Fibroblast of skin of back (primary cell): ENCODE data around the gene MUC22. TPM values are rescaled to one million over a fixed set of nuclear protein-coding genes. Genes with fewer than 3 reads are reported as not detected.
A peak's percentile ranks its signal among the peaks of the same experiment; 100 is the strongest.
"Not testable (repeated sequence)": the region's sequence is repeated elsewhere in the genome, so short reads cannot be mapped to it uniquely, and the experiment has no call there.

Experiments used
- DNase-seq: peaks from one replicate; pipeline ENCODE4 v3.0.0-alpha.2; 2013
- polyA plus RNA-seq, 2 experiments: library from polyadenylated mRNA; unstranded; fragments of 120-200 nt; gene quantifications; one replicate each; pipeline ENCODE4 v1.2.1, GENCODE V29; 2013; ENCODE audit not compliant: insufficient read length in 2 of 2

The MUC22 gene
- polyA plus RNA-seq (2013, experiment 1 of 2; ENCODE audit: insufficient read length) = not detected
- polyA plus RNA-seq (2013, experiment 2 of 2; ENCODE audit: insufficient read length) = not detected

DNA sequence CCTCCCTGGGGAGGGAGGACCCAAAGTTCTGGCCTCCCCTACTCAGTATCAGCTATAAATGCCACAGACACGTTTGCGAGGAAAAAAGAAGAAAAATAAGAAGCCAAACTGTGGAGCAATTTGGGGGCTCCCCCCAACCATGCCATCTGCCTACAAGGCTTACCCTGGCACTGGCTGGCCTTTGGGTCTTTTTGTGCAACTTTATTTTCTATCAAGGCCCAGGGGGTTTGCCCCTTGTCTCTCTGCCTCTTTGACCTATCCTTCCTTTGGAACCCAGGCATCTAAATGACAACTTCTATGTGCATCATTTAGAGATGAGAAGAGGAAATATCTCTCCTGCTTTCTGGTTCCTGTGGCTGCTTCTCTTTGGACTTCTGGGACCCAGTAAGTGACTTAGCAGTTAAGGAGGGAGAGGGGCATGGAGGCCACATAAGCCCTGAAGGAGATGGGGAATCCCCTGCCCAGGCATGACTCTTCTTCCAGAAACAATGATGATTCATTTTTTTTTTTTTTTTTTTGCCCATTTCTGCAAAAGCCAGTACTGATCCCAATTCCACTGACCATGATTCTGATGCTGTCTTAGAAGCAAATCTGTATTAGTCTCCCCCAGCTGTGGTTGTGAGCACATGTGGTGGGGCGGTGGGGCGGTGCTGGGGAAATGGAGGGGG, at the start of gene MUC22:
TSS of gene MUC22 (plus strand) at position 82 of the 668 bp plus-strand sequence. CDS start at position 315, 233 bp downstream.
- peak; percentile 53 for DNase-seq

DNA sequence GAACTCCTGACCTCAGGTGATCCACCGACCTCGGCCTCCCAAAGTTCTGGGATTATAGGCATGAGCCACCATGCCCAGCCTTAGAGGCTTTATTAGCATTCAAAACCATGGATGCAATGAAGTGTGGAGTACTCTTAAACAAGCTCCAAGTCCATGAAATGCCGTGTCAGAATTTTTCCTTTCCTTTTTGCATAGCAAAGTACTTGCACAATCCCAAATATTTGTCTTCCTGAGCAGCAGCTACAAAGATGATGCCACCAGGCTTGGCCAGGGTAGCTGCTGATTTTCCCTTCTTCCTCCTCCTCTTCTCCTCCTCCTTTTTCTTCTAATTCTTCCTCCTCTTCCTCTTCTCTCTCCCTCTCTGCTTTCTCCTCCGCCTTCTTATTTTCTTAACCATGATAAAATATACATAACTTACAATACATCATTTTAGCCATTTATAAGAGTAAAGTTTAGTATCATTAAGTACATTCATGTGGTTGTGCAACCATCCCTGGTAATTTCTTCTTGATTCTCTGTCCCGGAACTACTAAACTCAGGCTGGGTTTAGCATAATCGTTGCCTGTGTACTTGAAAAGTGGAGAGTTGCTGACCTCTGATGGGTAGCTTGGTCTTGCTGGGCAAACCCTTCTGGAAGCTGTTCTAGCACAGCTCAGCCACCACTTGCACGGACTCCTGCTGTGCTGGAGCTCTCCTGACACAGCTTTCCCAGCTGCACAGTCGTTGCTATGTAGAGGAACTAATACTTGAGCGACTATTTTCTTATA, 49.2 kb upstream of the MUC22 start:
- no peak for DNase-seq

DNA sequence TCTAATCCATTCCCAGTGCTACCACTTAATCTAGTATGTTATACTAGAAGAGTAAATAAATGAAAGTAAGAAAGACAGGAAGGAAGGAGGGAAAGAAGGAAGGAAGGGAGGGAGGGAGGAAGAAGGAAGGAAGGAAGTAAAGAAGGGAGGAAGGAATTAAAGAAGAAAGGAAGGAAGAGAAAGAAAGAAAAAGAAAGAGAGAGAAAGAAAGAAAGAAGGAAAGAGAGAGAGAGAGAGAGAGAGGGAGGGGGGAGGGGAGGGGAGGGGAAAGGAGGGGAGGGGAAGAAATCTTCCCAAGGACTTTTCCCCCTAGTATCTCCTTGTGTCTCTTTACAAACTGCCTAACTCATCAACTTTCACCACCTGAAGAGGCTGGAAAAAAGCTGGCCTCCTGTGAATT, 47.6 kb upstream of the MUC22 start:
- no peak for DNase-seq

DNA sequence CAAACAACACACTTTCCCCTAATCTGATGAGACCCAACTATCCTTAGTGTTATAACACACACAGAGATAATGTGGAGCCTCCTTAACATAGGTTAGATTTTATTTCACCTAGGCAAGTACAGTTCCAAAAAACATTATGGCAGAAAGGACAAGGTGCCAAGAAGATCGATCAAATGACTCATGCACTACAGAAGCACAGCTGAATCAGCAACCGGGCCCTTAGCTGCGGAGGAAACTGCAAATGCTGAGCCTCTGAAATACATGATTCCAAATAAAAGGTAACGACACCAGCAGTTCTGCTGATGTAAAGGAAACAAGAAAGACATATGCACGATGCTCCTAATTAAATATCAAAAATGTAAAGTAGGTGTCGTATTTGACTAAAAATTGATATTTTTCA, 46.6 kb upstream of the MUC22 start:
- no peak for DNase-seq

DNA sequence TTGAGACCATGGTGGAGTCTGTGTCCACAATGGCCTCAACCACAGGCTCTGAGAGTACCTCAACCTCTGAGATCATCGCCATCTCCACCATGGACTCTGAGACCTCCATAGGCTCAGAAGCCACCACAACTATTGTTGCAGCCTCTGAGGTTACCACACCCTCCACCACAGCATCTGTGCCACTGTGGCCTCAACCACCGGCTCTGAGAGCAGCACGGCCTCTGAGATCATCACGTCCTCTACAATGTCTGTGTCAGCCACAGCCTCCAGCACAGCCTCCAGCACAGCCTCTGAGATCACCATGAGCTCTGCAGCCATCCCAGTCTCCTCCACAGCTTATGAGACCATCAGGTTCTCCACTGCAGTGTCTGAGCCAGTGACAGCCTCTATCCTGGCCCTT, 46.2 kb upstream of the MUC22 start:
- DNase-seq = no peak

DNA sequence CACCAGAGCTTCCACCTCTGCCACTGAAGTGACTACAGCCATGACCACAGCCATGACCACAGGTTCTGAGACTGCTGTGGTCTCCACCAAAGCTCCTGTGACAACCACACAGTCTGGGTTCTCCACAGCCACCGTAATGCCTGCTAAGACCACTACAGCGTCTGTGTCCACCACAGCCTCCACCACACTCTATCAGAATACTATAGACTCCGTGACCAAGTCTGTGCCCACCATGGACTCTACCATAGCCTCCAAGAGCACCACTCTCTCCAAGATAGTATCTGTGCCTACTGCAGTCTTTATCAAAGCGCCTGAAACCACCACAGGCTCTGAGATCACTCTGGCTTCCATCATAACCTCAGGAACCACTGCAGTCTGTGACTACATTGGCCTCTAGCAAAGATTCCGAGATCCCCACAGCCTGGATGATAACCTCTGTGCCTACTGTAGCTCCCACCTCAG, 45.1 kb upstream of the MUC22 start:
- no peak for DNase-seq

DNA sequence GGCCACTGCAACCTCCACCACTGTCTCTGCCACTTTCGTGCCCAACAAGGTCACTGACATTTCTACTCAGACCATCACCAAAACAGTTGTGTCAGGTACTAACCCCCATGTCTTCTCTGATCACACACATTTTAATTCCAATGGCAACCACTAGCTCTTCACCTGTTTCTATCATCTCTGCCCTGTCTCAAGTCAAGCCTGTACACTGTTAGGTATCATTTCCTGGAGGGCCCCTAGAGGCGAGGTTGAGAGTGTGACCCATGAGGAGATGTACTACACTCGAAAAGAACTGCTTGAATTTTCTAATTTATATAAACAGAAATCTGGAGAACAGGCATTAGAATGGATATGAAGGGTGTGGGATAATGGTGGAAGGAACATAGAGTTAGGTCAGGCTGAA, 44.1 kb upstream of the MUC22 start:
- no peak for DNase-seq

DNA sequence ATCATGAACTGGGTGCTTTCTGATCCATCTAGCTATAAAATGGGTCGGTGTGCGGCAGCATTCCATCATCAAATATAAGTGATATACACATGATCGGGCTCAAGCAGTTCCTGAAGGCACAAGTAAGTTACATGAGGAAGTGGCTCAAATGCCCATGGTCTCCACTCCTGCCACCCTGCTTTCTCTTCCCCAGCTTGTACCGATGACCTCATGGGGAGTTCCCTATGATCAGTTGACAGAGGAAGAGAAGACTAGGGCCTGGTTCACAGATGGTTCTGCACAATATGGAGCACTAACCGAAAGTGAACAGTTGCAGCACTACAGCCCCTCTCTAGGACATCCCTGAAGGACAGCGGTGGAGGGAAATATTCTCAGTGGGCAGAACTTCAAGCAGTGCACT, 41.1 kb upstream of the MUC22 start:
- DNase-seq = not testable (repeated sequence)

DNA sequence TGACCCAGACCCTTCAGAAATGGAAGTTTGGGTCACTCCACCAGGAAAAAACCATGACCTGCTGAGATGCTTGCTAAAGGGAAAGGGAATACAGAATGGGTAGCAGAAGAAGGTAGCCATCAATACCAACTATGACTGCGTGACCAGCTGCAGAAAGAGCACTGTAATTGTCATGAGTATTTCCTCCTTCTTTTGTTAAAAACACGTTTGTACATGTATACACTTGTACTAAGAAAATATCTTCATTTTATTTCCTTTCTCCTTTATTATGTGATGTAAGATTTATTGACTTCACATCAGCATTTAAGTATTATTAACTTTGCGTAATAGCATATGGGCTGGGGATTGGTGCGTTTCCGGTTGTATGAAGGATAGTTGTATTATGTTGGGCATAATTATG, 39.3 kb upstream of the MUC22 start:
- DNase-seq = no peak

DNA sequence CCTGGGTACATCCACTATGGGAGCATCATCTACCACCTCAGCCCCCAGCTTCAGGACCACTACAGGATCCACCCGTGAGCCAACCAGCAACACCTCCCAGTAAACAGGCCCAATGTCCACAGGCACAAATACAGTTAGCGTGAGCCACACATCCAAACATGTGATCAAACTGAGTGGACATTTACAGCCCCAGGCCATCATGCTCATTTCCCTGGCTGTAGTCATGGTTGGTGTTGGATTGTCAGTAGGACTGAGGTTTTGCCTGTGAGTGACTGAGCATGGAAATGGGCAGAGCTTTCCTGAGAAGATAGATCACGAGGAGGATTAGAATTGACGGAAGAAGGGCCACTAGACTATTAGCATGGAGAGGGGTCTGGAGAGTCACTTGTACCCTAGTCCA, 37.5 kb upstream of the MUC22 start:
- no peak for DNase-seq

DNA sequence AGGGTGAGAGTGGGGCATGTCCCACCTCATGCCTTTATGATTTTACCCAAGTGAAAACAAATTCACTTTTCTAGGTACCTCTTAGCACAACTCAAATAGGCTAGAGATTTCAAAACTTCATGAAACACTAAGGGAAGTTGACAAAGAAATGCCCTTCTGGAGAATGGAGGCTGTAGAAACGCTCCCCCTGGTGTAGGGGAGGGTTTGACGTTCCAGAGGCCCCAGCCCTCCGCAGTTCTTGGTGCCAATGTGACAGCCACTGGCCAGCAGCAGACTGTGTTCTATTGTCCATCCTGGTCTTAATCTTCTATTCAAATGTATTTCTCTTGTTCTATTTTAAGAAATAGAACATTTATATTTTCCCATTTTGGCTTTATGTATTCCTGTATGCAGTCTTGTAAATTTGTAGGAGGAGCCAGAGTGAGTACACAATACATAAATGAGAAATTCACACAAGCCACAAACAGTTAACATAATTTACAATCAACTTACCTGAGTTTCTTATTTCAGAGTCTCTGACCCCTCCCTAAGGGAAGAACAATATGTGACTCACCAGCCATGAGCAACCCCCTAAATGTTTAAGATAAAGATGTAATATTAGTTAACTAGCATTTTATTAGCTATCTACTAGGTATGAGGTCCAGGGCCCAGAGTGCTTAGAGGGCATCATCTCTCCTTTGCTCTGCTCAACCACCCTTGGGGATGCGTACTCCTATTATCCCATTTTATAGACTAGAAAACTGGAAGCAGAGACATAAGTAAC, 35.6 kb upstream of the MUC22 start:
- DNase-seq = no peak

DNA sequence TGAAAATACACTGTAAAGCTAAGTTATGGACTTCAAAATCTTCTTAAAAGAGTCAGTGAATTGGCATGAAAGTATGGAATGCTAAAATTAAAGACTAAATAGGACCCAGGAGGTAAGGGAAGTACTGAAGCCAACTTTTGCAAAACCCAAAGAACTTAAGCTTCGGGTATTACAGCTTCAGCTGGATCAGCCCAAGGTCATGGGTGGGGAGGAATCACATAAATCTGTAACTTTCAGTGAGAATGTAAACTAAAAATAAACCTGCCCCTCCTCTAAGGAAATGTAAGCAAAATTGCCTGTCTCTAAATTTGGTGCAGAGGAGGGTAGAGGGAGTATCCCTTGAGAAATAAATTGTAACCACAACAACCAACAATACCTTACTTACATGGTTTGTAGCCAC, 31.1 kb upstream of the MUC22 start:
- DNase-seq = no peak

DNA sequence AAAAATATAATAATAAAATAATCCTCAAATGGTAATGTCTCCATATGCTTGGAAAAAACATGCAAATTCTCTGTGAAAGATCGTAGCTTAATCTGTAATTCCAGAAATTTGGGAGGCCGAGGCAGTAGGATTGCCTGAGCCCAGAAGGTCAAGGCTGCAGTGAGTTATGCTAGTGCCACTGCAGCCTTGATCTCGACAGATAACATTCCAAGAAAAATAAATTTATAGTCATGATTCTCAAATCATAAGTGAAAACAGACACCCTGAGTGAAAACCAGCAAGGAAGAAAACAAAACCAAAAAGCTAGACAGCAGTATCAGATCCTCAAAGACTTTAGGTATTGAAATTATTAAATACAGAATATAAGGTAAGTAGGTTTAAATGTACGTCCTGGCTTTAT, 30.6 kb upstream of the MUC22 start:
- no peak for DNase-seq

DNA sequence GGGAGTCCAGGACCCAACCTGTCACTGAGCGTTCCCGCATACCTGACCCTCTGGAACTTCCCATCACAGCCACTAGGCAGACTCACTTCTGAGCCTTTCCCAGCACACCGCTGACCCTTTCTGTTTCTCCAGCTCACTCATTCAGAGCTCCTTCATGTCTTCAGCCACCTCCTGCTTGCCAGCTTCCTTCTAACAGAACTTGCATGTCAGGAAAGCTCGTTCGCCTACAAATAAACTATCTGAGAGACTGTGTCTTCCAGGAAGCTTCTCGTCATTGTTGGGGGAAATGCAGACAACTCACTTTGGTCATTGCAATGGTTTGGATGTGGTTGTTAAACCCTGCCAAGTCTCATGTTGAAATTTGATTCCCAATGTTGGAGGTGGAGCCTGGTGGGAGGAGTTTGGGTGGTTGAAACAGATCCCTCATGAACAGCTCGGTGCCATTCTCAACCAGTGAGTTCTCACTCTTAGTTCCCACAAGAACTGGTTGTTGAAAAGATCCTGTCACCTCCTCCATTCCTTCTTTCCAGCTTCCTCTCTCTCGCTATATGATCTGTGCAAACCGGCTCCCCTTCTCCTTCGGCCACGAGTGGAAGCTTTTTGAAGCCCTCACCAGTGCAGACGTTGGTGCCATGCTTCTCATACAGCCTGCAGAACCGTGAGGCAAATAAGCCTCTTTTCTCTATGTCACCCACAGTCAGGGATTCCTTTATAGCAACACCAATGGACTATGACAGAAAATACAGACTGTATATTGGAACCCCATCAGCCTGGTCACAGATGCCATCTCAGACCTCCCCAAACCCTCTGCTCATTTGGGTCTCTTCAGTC, 28.1 kb upstream of the MUC22 start:
- peak; percentile 65 for DNase-seq

DNA sequence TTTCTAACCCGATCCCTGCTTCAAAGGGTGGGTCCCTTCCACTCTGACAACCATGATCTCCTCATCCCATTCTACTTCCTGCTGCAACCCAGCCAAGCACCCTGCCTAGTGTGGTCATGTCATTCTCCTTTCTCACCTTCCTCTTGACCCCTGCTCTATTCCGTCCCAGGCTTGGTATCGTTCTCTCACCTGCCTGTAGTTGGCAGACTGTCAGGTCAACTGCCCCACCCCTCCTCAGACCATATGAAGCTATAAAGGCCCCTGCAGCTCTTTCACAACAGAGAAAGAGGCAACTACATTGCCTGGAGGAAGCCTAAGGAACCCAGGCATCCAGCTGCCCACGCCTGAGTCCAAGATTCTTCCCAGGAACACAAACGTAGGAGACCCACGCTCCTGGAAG, 26.8 kb upstream of the MUC22 start, which contains the start of gene MUC21:
TSS of gene MUC21 (plus strand) at position 280 of the 400 bp plus-strand sequence. CDS start 241 bp downstream, outside the sequence.
- DNase-seq = no peak

DNA sequence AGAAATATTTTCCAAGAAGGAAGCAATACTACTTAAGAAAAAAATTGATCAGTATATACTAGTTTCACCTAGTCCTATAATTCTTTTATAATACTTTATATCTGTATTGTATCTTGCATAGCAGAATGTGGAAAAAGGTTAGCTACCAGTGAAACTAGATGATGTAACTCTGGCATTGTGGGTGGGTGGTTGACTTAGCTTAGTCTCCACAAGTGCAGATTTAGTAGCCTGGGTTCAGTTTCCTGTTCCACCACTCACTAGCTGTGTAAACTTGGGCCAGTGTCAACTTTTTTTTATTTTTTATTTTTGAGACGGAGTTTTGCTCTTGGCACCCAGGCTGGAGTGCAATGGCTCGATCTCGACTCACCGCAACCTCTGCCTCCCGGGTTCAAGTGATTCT, 24.8 kb upstream of the MUC22 start:
- DNase-seq = no peak

DNA sequence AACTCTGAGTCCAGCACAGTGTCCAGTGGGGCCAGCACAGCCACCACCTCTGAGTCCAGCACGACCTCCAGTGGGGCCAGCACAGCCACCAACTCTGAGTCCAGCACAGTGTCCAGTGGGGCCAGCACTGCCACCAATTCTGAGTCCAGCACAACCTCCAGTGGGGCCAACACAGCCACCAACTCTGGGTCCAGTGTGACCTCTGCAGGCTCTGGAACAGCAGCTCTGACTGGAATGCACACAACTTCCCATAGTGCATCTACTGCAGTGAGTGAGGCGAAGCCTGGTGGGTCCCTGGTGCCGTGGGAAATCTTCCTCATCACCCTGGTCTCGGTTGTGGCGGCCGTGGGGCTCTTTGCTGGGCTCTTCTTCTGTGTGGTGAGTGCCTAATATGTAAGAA, 23.0 kb upstream of the MUC22 start:
- no peak for DNase-seq

DNA sequence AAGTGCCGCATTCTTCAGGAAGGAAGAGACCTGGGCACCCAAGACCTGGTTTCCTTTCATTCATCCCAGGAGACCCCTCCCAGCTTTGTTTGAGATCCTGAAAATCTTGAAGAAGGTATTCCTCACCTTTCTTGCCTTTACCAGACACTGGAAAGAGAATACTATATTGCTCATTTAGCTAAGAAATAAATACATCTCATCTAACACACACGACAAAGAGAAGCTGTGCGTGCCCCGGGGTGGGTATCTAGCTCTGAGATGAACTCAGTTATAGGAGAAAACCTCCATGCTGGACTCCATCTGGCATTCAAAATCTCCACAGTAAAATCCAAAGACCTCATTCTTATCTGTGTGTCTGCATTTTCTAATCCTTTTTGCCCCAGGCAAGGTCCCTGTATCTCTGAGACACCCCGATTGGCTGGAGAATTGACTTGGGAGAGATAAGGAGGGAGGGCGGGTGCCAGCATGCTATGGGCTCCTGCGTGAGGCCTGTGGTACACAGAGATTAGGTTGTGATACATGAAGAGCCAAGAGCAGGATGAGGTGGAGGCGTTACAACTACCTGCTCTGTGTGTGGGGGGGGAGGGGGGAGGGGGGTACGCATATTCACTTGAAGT, 22.0 kb upstream of the MUC22 start:
- no peak for DNase-seq

DNA sequence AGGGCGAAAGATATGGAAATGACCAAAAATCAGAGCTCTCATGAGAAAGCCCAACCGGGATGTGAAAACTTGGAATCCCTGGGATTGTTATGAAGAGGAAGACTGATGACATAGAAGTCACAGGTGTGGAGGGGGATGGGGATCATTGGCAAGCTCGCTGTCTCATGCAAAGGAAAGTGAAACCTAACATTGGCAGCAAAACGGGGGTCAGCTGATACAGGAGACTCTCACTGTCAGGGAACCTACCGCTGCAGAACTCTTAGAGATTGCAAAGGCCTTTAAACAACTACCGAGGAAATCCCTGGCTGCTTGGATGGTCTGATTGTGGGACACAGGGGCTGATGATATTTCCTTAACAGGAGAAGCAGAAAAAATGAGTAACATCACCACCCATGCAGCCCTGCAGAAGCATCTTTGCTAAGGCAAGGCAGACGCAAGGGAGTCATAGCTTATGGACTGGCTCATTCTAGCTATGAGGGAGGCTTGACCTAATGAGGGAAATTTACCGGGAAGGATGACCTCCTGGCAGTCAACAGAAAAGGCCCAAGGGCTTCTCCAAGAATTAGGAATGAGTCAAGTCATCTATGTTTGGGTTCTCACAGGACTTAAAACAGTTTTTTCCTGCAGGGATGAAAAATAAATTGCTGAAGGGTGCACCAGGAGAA, 19.7 kb upstream of the MUC22 start:
- DNase-seq = no peak

DNA sequence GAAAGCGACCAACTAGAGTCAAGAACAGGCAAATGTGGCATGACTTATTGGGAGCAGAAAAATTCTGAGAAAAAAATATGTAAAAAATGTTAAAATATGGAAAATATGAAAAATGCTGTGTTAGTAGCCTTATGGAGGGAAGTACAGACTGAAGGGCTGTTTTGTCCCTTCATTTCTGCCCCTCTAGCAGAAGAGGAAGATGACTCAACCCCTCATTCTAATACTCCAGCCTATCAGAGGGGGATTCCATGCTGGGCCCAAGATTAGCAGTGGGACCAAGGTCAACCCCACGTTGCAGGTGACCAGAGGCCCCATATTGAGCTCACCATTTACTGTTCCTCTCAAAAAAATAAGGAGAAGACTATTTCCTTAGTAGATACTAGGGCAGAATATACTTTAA, 18.4 kb upstream of the MUC22 start:
- no peak for DNase-seq

DNA sequence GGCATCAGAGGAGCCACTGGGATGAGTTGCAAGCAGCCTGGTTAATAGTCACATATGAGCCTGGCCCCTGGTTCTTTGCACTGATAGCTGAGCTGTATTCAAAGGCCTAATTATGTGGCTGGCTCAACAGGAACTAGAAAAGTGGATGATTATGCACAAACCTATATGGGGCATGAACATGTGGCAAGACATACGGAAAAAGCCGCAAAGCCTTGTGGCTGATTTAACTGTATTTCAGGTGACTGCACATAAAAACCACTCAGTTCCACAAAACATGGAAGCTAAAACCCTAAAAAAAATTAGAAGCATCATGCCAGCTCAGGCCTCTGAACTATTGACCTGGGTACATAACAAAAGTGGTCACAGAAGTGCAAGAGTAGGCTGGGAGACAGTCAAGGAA, 13.0 kb upstream of the MUC22 start:
- DNase-seq = no peak
